GM23338 (cell line): ENCODE data around the gene BMP15. TPM values are rescaled to one million over a fixed set of nuclear protein-coding genes. Genes with fewer than 3 reads are reported as not detected.

ENCODE experiments used
- ATAC-seq: fragments of 200-7000 bp; cut with Tn5 transposase; 3 replicates; pipeline ENCODE4 v1.9.1; 2020
- DNase-seq: peaks from one replicate; pipeline ENCODE4 v3.0.0-alpha.2; 2015; ENCODE audit warnings: low spot score
- H2AFZ ChIP-seq: fragments of 200-600 bp; sonication (generic); 2 replicates; pipeline ENCODE4 v1.8.0; 2016; ENCODE audit warnings: antibody characterized with exemption, mild to moderate bottlenecking, moderate library complexity
- H3F3A ChIP-seq: fragments of 200-600 bp; sonication (generic); replicated peaks from 2 replicates; pipeline ENCODE4 v1.8.0; 2017; ENCODE audit warnings: antibody characterized with exemption, mixed run types, low read depth
- H3K27ac ChIP-seq: fragments of 200-600 bp; sonication (generic); 2 replicates; pipeline ENCODE4 v1.6.1; 2016; ENCODE audit warnings: low read depth
- H3K27me3 ChIP-seq: fragments of 200-600 bp; sonication (generic); 2 replicates; pipeline ENCODE4 v1.8.0; 2016; ENCODE audit warnings: mild to moderate bottlenecking, mixed run types, moderate library complexity; ENCODE audit not compliant: insufficient read depth
- H3K36me3 ChIP-seq: fragments of 200-600 bp; sonication (generic); 2 replicates; pipeline ENCODE4 v1.8.0; 2016; ENCODE audit warnings: mild to moderate bottlenecking; ENCODE audit not compliant: insufficient read depth
- H3K4me1 ChIP-seq: fragments of 200-600 bp; sonication (generic); 2 replicates; pipeline ENCODE4 v1.8.0; 2016; ENCODE audit warnings: mild to moderate bottlenecking, moderate library complexity; ENCODE audit not compliant: insufficient read depth
- H3K4me2 ChIP-seq: fragments of 200-600 bp; sonication (generic); 2 replicates; pipeline ENCODE4 v1.7.1; 2017; ENCODE audit warnings: mixed run types
- H3K4me3 ChIP-seq: fragments of 200-600 bp; sonication (generic); 2 replicates; pipeline ENCODE4 v1.6.1; 2016; ENCODE audit warnings: mixed run types
- H3K79me2 ChIP-seq: fragments of 200-600 bp; sonication (generic); replicated peaks from 2 replicates; pipeline ENCODE4 v1.8.0; 2017; ENCODE audit warnings: mild to moderate bottlenecking; ENCODE audit not compliant: insufficient read depth
- H3K9me2 ChIP-seq: fragments of 200-600 bp; sonication (generic); 2 replicates; pipeline ENCODE4 v1.8.0; 2017; ENCODE audit not compliant: insufficient read depth
- H4K20me1 ChIP-seq: fragments of 200-600 bp; sonication (generic); replicated peaks from 2 replicates; pipeline ENCODE4 v1.8.0; 2017; ENCODE audit warnings: mild to moderate bottlenecking; ENCODE audit not compliant: insufficient read depth
- H3K27ac Mint-ChIP-seq: 2 replicates; pipeline ENCODE4 v1.8.0; 2020; ENCODE audit warnings: inconsistent platforms, mild to moderate bottlenecking, moderate library complexity, mixed read lengths
- H3K27me3 Mint-ChIP-seq: 3 replicates; pipeline ENCODE4 v1.8.0; 2022; ENCODE audit warnings: low read depth, mild to moderate bottlenecking, moderate library complexity, mixed read lengths, inconsistent platforms; ENCODE audit not compliant: insufficient read depth, poor library complexity
- H3K36me3 Mint-ChIP-seq: 3 replicates; pipeline ENCODE4 v1.8.0; 2021; ENCODE audit warnings: low read depth, mild to moderate bottlenecking, inconsistent platforms, moderate library complexity, mixed read lengths
- H3K4me1 Mint-ChIP-seq: 3 replicates; pipeline ENCODE4 v1.8.0; 2020; ENCODE audit warnings: mild to moderate bottlenecking, inconsistent platforms, mixed read lengths
- H3K4me3 Mint-ChIP-seq: 3 replicates; pipeline ENCODE4 v1.8.0; 2021; ENCODE audit warnings: moderate library complexity, mild to moderate bottlenecking, inconsistent platforms, mixed read lengths
- H3K9me3 Mint-ChIP-seq: 3 replicates; pipeline ENCODE4 v1.8.0; 2020; ENCODE audit warnings: moderate library complexity, mild to moderate bottlenecking, inconsistent platforms, mixed read lengths
- CREB1 ChIP-seq: fragments of 250-450 bp; sonication (Bioruptor Pico); IDR thresholded peaks from 2 replicates; pipeline ENCODE4 v1.5.0; 2020; ENCODE audit warnings: low read depth, mild to moderate bottlenecking, moderate library complexity
- CTCF ChIP-seq, 2 experiments: fragments of 200-600 bp in 1 of 2; sonication (generic) in 1 of 2; conservative IDR thresholded peaks; 2 replicates each; pipeline versions ENCODE4 v1.5.1 to v1.6.1; 2016 to 2017; ENCODE audit warnings: antibody characterized with exemption in 2 of 2, low read depth in 2 of 2, mild to moderate bottlenecking in 2 of 2, moderate library complexity in 1 of 2
- ETS1 ChIP-seq: IDR thresholded peaks from 2 replicates; pipeline ENCODE4 v1.6.1; 2016; ENCODE audit warnings: antibody characterized with exemption
- EZH2 ChIP-seq: fragments of 200-600 bp; sonication (generic); IDR thresholded peaks from one replicate; pipeline ENCODE4 v1.8.0; 2017; ENCODE audit warnings: antibody characterized with exemption, mild to moderate bottlenecking, low read depth; ENCODE audit not compliant: unreplicated experiment
- JUNB ChIP-seq: IDR thresholded peaks from one replicate; pipeline ENCODE4 v1.6.1; 2016; ENCODE audit warnings: antibody characterized with exemption; ENCODE audit not compliant: unreplicated experiment
- NANOG ChIP-seq: IDR thresholded peaks from 2 replicates; pipeline ENCODE4 v1.6.1; 2016; ENCODE audit warnings: antibody characterized with exemption, borderline replicate concordance
- POLR2AphosphoS5 ChIP-seq: IDR thresholded peaks from 2 replicates; pipeline ENCODE4 v1.6.1; 2016; ENCODE audit warnings: antibody characterized with exemption, low read depth
- STAT1 ChIP-seq: IDR thresholded peaks from one replicate; pipeline ENCODE4 v1.6.1; 2016; ENCODE audit warnings: antibody characterized with exemption; ENCODE audit not compliant: unreplicated experiment
- polyA plus RNA-seq: library from polyadenylated mRNA; unstranded; fragments of >200 nt; fragmentation: Nextera tagmentation; extraction: Ambion mirVana; gene quantifications from 2 replicates; pipeline ENCODE4 v1.2.1, GENCODE V29; 2016
- total RNA-seq: library from RNA; depleted of rRNA; stranded (reverse); fragments of >200 nt; shearing (Covaris generic); gene quantifications from 2 replicates; pipeline ENCODE4 v1.2.3, GENCODE V29; 2014
- TF ChIP-seq, protein P1 (sequence below): IDR thresholded peaks from one replicate; pipeline ENCODE4 v1.6.1; 2018; ENCODE audit warnings: antibody characterized with exemption; ENCODE audit not compliant: unreplicated experiment

Gene BMP15
- total and polyA plus RNA-seq, 2 experiments from 2014 or later = not detected

DNA sequence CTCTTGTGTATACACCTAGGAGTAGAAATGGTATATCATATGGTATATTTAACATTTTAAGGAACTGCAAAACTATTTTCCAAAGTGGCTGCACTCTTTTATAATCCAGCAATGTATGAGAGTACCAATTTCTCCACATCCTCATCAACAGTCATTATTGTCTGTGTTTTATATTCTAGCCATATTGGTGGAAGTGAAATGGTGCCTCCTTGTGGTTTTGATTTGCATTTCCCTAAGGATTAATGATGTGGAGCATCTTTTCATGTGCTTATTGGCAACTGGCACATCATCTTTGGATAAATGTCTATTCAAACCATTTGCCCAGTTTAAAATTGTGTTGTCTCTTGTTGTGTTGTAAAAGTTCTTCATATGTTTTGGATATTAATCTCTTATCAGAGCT is 9.6 kb downstream of the BMP15 start:
- Mint-ChIP-seq H3K4me3 (no peak overlapping the region), H3K27ac (no peak overlapping the region), H3K9me3 (no peaks in the 10 kb centered on the region; the same call in 2 of the 3 replicates), H3K4me1 (no peaks in the 10 kb centered on the region), H3K36me3 (no peaks in the 10 kb centered on the region), H3K27me3 (no peaks in the 10 kb centered on the region)
- H3K36me3 ChIP-seq = no peaks in the 10 kb centered on the region
- ATAC-seq = no peak
- DNase-seq = peak; percentile 41
- no peak overlapping the region for H3K4me2 ChIP-seq
- H3K27me3 ChIP-seq = no peaks in the 10 kb centered on the region
- H3K9me2 ChIP-seq = no peaks in the 10 kb centered on the region
- TF ChIP-seq CREB1 (CRISPR knock-in tag) (no peak), CTCF (conservative IDR thresholded peaks at IDR 0.05; ENCODE audit: low read depth in 2 of 2) (peak; percentile 44 to 55), POLR2AphosphoS5 (no peak)
- no peak overlapping the region for H3K4me3 ChIP-seq
- H2AFZ ChIP-seq = no peak overlapping the region
- no peaks in the 10 kb centered on the region for H3F3A ChIP-seq
- no peaks in the 10 kb centered on the region for H3K4me1 ChIP-seq
- H3K27ac ChIP-seq = no peak overlapping the region
- H3K79me2 ChIP-seq = no peaks in the 10 kb centered on the region
- H4K20me1 ChIP-seq = no peaks in the 10 kb centered on the region

GRCh38 chrX:50927127-50927526 is 16.6 kb downstream of the BMP15 start:
- H3K79me2 ChIP-seq = no peaks in the 10 kb centered on the region
- DNase-seq (no peak), ATAC-seq (no peak)
- Mint-ChIP-seq H3K27me3 (no peaks in the 10 kb centered on the region), H3K4me1 (no peaks in the 10 kb centered on the region), H3K36me3 (no peaks in the 10 kb centered on the region), H3K4me3 (no peak overlapping the region), H3K9me3 (no peaks in the 10 kb centered on the region), H3K27ac (no peak overlapping the region)
- H3K4me3 ChIP-seq = no peak overlapping the region
- no peaks in the 10 kb centered on the region for H3K9me2 ChIP-seq
- no peaks in the 10 kb centered on the region for H3K4me1 ChIP-seq
- no peak overlapping the region for H3K4me2 ChIP-seq
- no peaks in the 10 kb centered on the region for H3F3A ChIP-seq
- H3K36me3 ChIP-seq = no peaks in the 10 kb centered on the region
- no peaks in the 10 kb centered on the region for H4K20me1 ChIP-seq
- H2AFZ ChIP-seq = no peak overlapping the region
- H3K27ac ChIP-seq = no peak overlapping the region
- H3K27me3 ChIP-seq = no peaks in the 10 kb centered on the region
- TF ChIP-seq, protein P1, sequence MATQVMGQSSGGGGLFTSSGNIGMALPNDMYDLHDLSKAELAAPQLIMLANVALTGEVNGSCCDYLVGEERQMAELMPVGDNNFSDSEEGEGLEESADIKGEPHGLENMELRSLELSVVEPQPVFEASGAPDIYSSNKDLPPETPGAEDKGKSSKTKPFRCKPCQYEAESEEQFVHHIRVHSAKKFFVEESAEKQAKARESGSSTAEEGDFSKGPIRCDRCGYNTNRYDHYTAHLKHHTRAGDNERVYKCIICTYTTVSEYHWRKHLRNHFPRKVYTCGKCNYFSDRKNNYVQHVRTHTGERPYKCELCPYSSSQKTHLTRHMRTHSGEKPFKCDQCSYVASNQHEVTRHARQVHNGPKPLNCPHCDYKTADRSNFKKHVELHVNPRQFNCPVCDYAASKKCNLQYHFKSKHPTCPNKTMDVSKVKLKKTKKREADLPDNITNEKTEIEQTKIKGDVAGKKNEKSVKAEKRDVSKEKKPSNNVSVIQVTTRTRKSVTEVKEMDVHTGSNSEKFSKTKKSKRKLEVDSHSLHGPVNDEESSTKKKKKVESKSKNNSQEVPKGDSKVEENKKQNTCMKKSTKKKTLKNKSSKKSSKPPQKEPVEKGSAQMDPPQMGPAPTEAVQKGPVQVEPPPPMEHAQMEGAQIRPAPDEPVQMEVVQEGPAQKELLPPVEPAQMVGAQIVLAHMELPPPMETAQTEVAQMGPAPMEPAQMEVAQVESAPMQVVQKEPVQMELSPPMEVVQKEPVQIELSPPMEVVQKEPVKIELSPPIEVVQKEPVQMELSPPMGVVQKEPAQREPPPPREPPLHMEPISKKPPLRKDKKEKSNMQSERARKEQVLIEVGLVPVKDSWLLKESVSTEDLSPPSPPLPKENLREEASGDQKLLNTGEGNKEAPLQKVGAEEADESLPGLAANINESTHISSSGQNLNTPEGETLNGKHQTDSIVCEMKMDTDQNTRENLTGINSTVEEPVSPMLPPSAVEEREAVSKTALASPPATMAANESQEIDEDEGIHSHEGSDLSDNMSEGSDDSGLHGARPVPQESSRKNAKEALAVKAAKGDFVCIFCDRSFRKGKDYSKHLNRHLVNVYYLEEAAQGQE = no peak
- TF ChIP-seq NANOG (no peak), JUNB (no peak), ETS1 (no peak), POLR2AphosphoS5 (no peak), CTCF (conservative IDR thresholded peaks at IDR 0.05; ENCODE audit: low read depth in 2 of 2) (no peak), STAT1 (no peak), EZH2 (no peak)
